OCI-LY7 (cell line): ENCODE results near the gene MSL1.

ENCODE experiments used
- EZH2phosphoT487 ChIP-seq: fragments of 200-600 bp; sonication (generic); IDR thresholded peaks from 2 replicates; pipeline ENCODE4 v1.6.1; 2018; ENCODE audit warnings: low read depth, borderline replicate concordance, mild to moderate bottlenecking, mixed run types, antibody characterized with exemption, low read length, moderate library complexity, mixed read lengths
- TF ChIP-seq, protein P1 (sequence below): fragments of 200-600 bp; sonication (generic); conservative IDR thresholded peaks from 2 replicates; pipeline ENCODE4 v1.5.1; 2014; ENCODE audit warnings: mild to moderate bottlenecking, antibody characterized with exemption, low read length, moderate library complexity, mixed read lengths

DNA sequence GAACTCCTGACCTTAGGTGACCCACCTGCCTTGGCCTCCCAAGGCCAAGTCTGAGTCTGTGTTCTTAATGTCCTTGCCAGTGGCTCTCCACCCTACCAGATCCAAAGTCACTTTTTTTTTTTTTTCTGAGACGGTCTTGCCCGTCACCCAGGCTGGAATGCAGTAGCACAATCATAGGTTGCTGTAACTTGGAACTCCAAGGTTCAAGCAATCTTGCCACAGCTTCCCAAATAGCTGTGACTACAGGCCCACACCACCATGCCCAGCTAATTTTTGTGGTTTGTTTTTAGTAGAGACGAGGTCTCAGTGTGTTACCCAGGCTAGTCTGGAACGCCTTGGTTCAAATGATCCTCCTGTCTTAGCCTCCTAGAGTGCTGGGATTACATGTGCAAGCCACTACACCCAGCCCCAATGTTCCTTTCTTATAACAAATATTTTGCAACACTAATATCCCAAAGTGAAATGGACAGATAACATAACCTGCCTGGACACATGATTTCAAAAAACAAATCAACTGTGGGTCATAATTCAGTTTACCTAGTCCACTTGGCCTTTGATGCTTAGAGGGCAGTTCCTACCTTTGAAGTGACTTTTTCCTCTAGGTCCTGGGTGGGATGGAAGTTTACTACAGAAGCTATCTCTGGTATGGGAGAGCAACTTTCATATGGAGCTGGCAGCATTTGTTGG lies 51.5 kb downstream of the MSL1 start:
- TF ChIP-seq EZH2phosphoT487: no peak
- TF ChIP-seq, protein P1, sequence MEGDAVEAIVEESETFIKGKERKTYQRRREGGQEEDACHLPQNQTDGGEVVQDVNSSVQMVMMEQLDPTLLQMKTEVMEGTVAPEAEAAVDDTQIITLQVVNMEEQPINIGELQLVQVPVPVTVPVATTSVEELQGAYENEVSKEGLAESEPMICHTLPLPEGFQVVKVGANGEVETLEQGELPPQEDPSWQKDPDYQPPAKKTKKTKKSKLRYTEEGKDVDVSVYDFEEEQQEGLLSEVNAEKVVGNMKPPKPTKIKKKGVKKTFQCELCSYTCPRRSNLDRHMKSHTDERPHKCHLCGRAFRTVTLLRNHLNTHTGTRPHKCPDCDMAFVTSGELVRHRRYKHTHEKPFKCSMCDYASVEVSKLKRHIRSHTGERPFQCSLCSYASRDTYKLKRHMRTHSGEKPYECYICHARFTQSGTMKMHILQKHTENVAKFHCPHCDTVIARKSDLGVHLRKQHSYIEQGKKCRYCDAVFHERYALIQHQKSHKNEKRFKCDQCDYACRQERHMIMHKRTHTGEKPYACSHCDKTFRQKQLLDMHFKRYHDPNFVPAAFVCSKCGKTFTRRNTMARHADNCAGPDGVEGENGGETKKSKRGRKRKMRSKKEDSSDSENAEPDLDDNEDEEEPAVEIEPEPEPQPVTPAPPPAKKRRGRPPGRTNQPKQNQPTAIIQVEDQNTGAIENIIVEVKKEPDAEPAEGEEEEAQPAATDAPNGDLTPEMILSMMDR: no peak
